H9 (cell line): ENCODE results near the gene TECTA. TPM values are rescaled to one million over a fixed set of nuclear protein-coding genes. Genes with fewer than 3 reads are reported as not detected.

Experiments used
- DNase-seq: peaks from one replicate; pipeline ENCODE4 v3.0.0-alpha.2; 2017
- H2AFZ ChIP-seq: one replicate; pipeline ENCODE4 v1.6.1; 2013; ENCODE audit warnings: mild to moderate bottlenecking, low read length, control low read depth, moderate library complexity
- H2AK5ac ChIP-seq: 2 replicates; pipeline ENCODE4 v1.6.1; 2013; ENCODE audit warnings: low read length, control low read depth, mixed read lengths; ENCODE audit not compliant: insufficient read length
- H2BK120ac ChIP-seq: one replicate; pipeline ENCODE4 v1.6.1; 2013; ENCODE audit warnings: low read depth, mild to moderate bottlenecking, low read length, control low read depth, inconsistent platforms; ENCODE audit not compliant: poor library complexity, severe bottlenecking
- H2BK12ac ChIP-seq: 2 replicates; pipeline ENCODE4 v1.6.1; 2013; ENCODE audit warnings: low read length, control low read depth, mixed read lengths, low read depth; ENCODE audit not compliant: insufficient read length
- H2BK15ac ChIP-seq: 2 replicates; pipeline ENCODE4 v1.6.1; 2013; ENCODE audit warnings: low read depth, low read length, control low read depth
- H2BK20ac ChIP-seq: one replicate; pipeline ENCODE4 v1.6.1; 2013; ENCODE audit warnings: low read depth, mild to moderate bottlenecking, low read length, control low read depth, inconsistent platforms; ENCODE audit not compliant: poor library complexity, severe bottlenecking
- H2BK5ac ChIP-seq: 2 replicates; pipeline ENCODE4 v1.6.1; 2013; ENCODE audit warnings: low read length, control low read depth, mixed read lengths; ENCODE audit not compliant: insufficient read length
- H3K14ac ChIP-seq: 2 replicates; pipeline ENCODE4 v1.6.1; 2013; ENCODE audit warnings: low read length, control low read depth; ENCODE audit not compliant: insufficient read depth
- H3K18ac ChIP-seq: 2 replicates; pipeline ENCODE4 v1.6.1; 2013; ENCODE audit warnings: low read depth, mild to moderate bottlenecking, mixed read lengths, low read length, control low read depth; ENCODE audit not compliant: insufficient read length
- H3K23ac ChIP-seq: 2 replicates; pipeline ENCODE4 v1.6.1; 2013; ENCODE audit warnings: low read length, control low read depth, mixed read lengths, low read depth; ENCODE audit not compliant: insufficient read length
- H3K23me2 ChIP-seq: 2 replicates; pipeline ENCODE4 v1.6.1; 2013; ENCODE audit warnings: low read depth, mild to moderate bottlenecking, mixed read lengths, low read length, control low read depth; ENCODE audit not compliant: insufficient read length, poor library complexity, severe bottlenecking
- H3K27ac ChIP-seq: 2 replicates; pipeline ENCODE4 v1.5.1; 2013; ENCODE audit warnings: low read length, control low read depth, mixed read lengths, low read depth; ENCODE audit not compliant: insufficient read length
- H3K27me3 ChIP-seq: 2 replicates; pipeline ENCODE4 v1.6.1; 2013; ENCODE audit warnings: low read length, control low read depth, inconsistent platforms; ENCODE audit not compliant: insufficient read depth
- H3K4ac ChIP-seq: 2 replicates; pipeline ENCODE4 v1.6.1; 2013; ENCODE audit warnings: low read depth, mild to moderate bottlenecking, control low read depth, inconsistent platforms, low read length, moderate library complexity
- H3K4me1 ChIP-seq: 2 replicates; pipeline ENCODE4 v1.6.1; 2013; ENCODE audit warnings: low read length, control low read depth, inconsistent platforms; ENCODE audit not compliant: insufficient read depth
- H3K4me2 ChIP-seq: 2 replicates; pipeline ENCODE4 v1.6.1; 2013; ENCODE audit warnings: low read length, control low read depth, mixed read lengths; ENCODE audit not compliant: insufficient read length, insufficient read depth
- H3K56ac ChIP-seq: 2 replicates; pipeline ENCODE4 v1.6.1; 2013; ENCODE audit warnings: low read depth, mild to moderate bottlenecking, mixed read lengths, low read length, control low read depth; ENCODE audit not compliant: insufficient read length
- H3K79me1 ChIP-seq: 2 replicates; pipeline ENCODE4 v1.6.1; 2013; ENCODE audit warnings: low read depth, mild to moderate bottlenecking, moderate library complexity, low read length, control low read depth, inconsistent platforms; ENCODE audit not compliant: insufficient read depth, poor library complexity, severe bottlenecking
- H3K79me2 ChIP-seq: 2 replicates; pipeline ENCODE4 v1.6.1; 2013; ENCODE audit warnings: low read length, control low read depth, inconsistent platforms; ENCODE audit not compliant: insufficient read depth
- H3K9ac ChIP-seq: 2 replicates; pipeline ENCODE4 v1.6.1; 2013; ENCODE audit warnings: low read length, control low read depth, mixed read lengths; ENCODE audit not compliant: insufficient read length; ENCODE audit errors: extremely low read depth
- H3K9me3 ChIP-seq: one replicate; pipeline ENCODE4 v1.6.1; 2013; ENCODE audit warnings: low read depth, low read length, inconsistent platforms; ENCODE audit not compliant: control insufficient read depth
- H3T11ph ChIP-seq: one replicate; pipeline ENCODE4 v1.6.1; 2013; ENCODE audit warnings: mild to moderate bottlenecking, low read length, control low read depth, inconsistent platforms
- H4K20me1 ChIP-seq: one replicate; pipeline ENCODE4 v1.6.1; 2013; ENCODE audit not compliant: control insufficient read depth, insufficient read length, insufficient read depth
- H4K5ac ChIP-seq: 2 replicates; pipeline ENCODE4 v1.6.1; 2013; ENCODE audit warnings: low read depth, mild to moderate bottlenecking, mixed read lengths, low read length, control low read depth; ENCODE audit not compliant: insufficient read length
- H4K8ac ChIP-seq: replicated peaks from 2 replicates; pipeline ENCODE4 v1.6.1; 2013; ENCODE audit warnings: low read length, control low read depth, mixed read lengths, low read depth; ENCODE audit not compliant: insufficient read length
- H4K91ac ChIP-seq: 2 replicates; pipeline ENCODE4 v1.6.1; 2013; ENCODE audit warnings: low read depth, mild to moderate bottlenecking, moderate library complexity, mixed read lengths, low read length, control low read depth; ENCODE audit not compliant: insufficient read length
- H3K27ac Mint-ChIP-seq, 3 experiments: 2 replicates in 2 of 3; 3 replicates in 1 of 3; pipeline ENCODE4 v1.8.0; 2020 to 2021; ENCODE audit warnings: mixed read lengths in 3 of 3, mild to moderate bottlenecking in 1 of 3, moderate library complexity in 1 of 3
- H3K27me3 Mint-ChIP-seq: 2 replicates; pipeline ENCODE4 v1.8.0; 2021; ENCODE audit warnings: low read depth, mild to moderate bottlenecking, moderate library complexity, mixed read lengths
- H3K36me3 Mint-ChIP-seq, 3 experiments: 2 replicates in 2 of 3; 3 replicates in 1 of 3; pipeline ENCODE4 v1.8.0; 2020 to 2021; ENCODE audit warnings: low read depth in 3 of 3, mixed read lengths in 3 of 3; ENCODE audit not compliant: insufficient read depth in 1 of 3
- H3K4me1 Mint-ChIP-seq, 2 experiments: 2 replicates each; pipeline ENCODE4 v1.8.0; 2020; ENCODE audit warnings: mixed read lengths in 2 of 2
- H3K4me3 Mint-ChIP-seq, 2 experiments: 2 replicates in 1 of 2; 3 replicates in 1 of 2; pipeline ENCODE4 v1.8.0; 2020 to 2021; ENCODE audit warnings: mild to moderate bottlenecking in 2 of 2, mixed read lengths in 2 of 2, moderate library complexity in 1 of 2
- H3K9me3 Mint-ChIP-seq, 2 experiments: 2 replicates in 1 of 2; 3 replicates in 1 of 2; pipeline ENCODE4 v1.8.0; 2020; ENCODE audit warnings: mild to moderate bottlenecking in 2 of 2, mixed read lengths in 2 of 2, moderate library complexity in 1 of 2
- WGBS: extraction: QIAGEN DNeasy Blood & Tissue Kit; methylation state at CpG from one replicate; pipeline ENCODE4 v1.1.7; 2013; ENCODE audit warnings: missing lambda C conversion rate, low lambda C conversion rate, mixed read lengths; ENCODE audit not compliant: insufficient read length; ENCODE audit errors: extremely low coverage; 5-methylcytosine and 5-hydroxymethylcytosine counted together
- total RNA-seq: library from RNA; stranded (reverse); gene quantifications from 2 replicates; pipeline ENCODE4 v1.2.1, GENCODE V29; 2021
- TF ChIP-seq, protein P1 (sequence below): fragments of 200-600 bp; sonication (generic); conservative IDR thresholded peaks from 3 replicates; pipeline ENCODE4 v1.8.0; 2021; ENCODE audit warnings: antibody characterized with exemption, mild to moderate bottlenecking

TECTA gene
- total RNA-seq, 1 experiment from 2014 or later, result 0.66 TPM

DNA sequence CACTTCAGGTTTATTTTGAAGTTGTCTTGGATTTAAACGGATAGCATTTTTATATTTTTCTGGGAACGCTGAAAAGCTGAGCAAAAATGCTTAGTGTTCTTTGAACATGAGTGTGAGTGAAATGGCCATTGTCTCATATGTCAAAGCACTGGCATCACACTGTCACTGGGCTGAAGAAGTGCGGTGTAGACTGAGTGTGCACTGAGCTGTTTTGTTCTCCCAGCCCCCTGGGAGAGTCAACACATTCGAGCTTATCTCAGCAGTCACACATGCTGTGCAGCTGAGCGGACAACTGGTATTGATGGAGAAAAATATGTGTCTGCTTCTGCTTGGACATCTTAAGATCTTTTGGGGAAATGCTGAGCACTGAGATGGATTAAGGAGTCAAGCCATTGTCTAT lies 90.8 kb downstream of the TECTA start:
- no peak overlapping the region for H2BK5ac ChIP-seq

More for the DNA sequence above, 90.8 kb downstream of the TECTA start:
- TF ChIP-seq, protein P1, sequence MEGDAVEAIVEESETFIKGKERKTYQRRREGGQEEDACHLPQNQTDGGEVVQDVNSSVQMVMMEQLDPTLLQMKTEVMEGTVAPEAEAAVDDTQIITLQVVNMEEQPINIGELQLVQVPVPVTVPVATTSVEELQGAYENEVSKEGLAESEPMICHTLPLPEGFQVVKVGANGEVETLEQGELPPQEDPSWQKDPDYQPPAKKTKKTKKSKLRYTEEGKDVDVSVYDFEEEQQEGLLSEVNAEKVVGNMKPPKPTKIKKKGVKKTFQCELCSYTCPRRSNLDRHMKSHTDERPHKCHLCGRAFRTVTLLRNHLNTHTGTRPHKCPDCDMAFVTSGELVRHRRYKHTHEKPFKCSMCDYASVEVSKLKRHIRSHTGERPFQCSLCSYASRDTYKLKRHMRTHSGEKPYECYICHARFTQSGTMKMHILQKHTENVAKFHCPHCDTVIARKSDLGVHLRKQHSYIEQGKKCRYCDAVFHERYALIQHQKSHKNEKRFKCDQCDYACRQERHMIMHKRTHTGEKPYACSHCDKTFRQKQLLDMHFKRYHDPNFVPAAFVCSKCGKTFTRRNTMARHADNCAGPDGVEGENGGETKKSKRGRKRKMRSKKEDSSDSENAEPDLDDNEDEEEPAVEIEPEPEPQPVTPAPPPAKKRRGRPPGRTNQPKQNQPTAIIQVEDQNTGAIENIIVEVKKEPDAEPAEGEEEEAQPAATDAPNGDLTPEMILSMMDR, result no peak
- H2BK12ac ChIP-seq, result no peak overlapping the region
- no peak overlapping the region for H3K18ac ChIP-seq
- H3K79me1 ChIP-seq, result no peaks in the 10 kb centered on the region
- H2BK20ac ChIP-seq, result no peak overlapping the region
- no peaks in the 10 kb centered on the region for H3K27me3 ChIP-seq
- H4K8ac ChIP-seq, result no peak overlapping the region
- no peaks in the 10 kb centered on the region for H3K23me2 ChIP-seq
- no peak overlapping the region for H3K27ac ChIP-seq
- no peaks in the 10 kb centered on the region for H4K20me1 ChIP-seq
- H3K9me3 Mint-ChIP-seq, result no peaks in the 10 kb centered on the region
- no peaks in the 10 kb centered on the region for H3K79me2 ChIP-seq
- no peak overlapping the region for H2AFZ ChIP-seq
- DNase-seq, result no peak
- no peak overlapping the region for H3K23ac ChIP-seq
- H3K4me2 ChIP-seq, result no peak overlapping the region
- no peak overlapping the region for H3K4me3 Mint-ChIP-seq
- no peaks in the 10 kb centered on the region for H3K9me3 ChIP-seq
- no peak overlapping the region for H3K56ac ChIP-seq
- no peak overlapping the region for H4K5ac ChIP-seq
- no peak overlapping the region for H3K14ac ChIP-seq
- H4K91ac ChIP-seq, result no peak overlapping the region
- peaks cover 0 to 19% (median 5%) of the 10 kb centered on the region in 3 experiments; a peak in 5 of 7 replicates for H3K36me3 Mint-ChIP-seq
- no peak overlapping the region for H3T11ph ChIP-seq
- no peak overlapping the region for H2AK5ac ChIP-seq
- no CpG with 5 or more reads among the region's 5 CpGs for WGBS
- no peak overlapping the region for H3K4ac ChIP-seq
- H3K9ac ChIP-seq, result no peak overlapping the region
- no peak overlapping the region for H2BK120ac ChIP-seq
- H3K27ac Mint-ChIP-seq, result no peak overlapping the region; a peak in 1 of 7 replicates
- no peaks in the 10 kb centered on the region for H3K27me3 Mint-ChIP-seq
- no peak overlapping the region for H2BK15ac ChIP-seq
- peaks cover 2% of the 10 kb centered on the region; the same call in 1 of the 2 replicates for H3K4me1 ChIP-seq
- peaks cover 11 to 16% of the 10 kb centered on the region in 2 experiments for H3K4me1 Mint-ChIP-seq
